Cardiac muscle cell (in vitro differentiated cells and primary cell): ENCODE results near the gene GADD45B. TPM values are rescaled to one million over a fixed set of nuclear protein-coding genes. Genes with fewer than 3 reads are reported as not detected.
A peak's percentile ranks its signal among the peaks of the same experiment; 100 is the strongest.
"Not testable (repeated sequence)": the region's sequence is repeated elsewhere in the genome, so short reads cannot be mapped to it uniquely, and the experiment has no call there.

ENCODE experiments used
- DNase-seq, 2 donors: peaks; one replicate each; pipeline versions ENCODE4 v3.0.0 to v3.0.0-alpha.2; 2010 to 2017; ENCODE audit warnings: low read depth in 1 of 2, low spot score in 1 of 2
- H3K27ac ChIP-seq: fragments of 200-600 bp; sonication (generic); 2 replicates; pipeline ENCODE4 v1.5.1; 2016
- H3K27me3 ChIP-seq: fragments of 200-600 bp; sonication (generic); 2 replicates; pipeline ENCODE4 v1.6.0; 2016; ENCODE audit warnings: control low read depth
- H3K36me3 ChIP-seq: fragments of 200-600 bp; sonication (generic); 2 replicates; pipeline ENCODE4 v1.5.1; 2016; ENCODE audit warnings: control low read depth
- H3K4me1 ChIP-seq: fragments of 200-600 bp; sonication (generic); 2 replicates; pipeline ENCODE4 v1.8.1; 2017; ENCODE audit warnings: low read depth, mild to moderate bottlenecking, mixed run types
- H3K4me3 ChIP-seq: fragments of 200-600 bp; sonication (generic); 2 replicates; pipeline ENCODE4 v1.5.1; 2016; ENCODE audit warnings: mild to moderate bottlenecking
- H3K9me3 ChIP-seq: fragments of 200-600 bp; sonication (generic); 2 replicates; pipeline ENCODE4 v1.5.1; 2017; ENCODE audit warnings: low read depth, mild to moderate bottlenecking, control low read depth
- polyA plus RNA-seq: library from polyadenylated mRNA; unstranded; fragments of >200 nt; fragmentation: Nextera tagmentation; extraction: Ambion mirVana; gene quantifications from 2 replicates; pipeline ENCODE4 v1.2.1, GENCODE V29; 2016
- total RNA-seq: library from RNA; depleted of rRNA; stranded (reverse); fragments of >200 nt; gene quantifications from 2 replicates; pipeline ENCODE4 v1.2.3, GENCODE V29; 2016
- TF ChIP-seq, protein P1 (sequence below): IDR thresholded peaks from 2 replicates; pipeline ENCODE4 v1.5.1; 2012; ENCODE audit warnings: low read depth, mild to moderate bottlenecking, low read length

The GADD45B gene
- total and polyA plus RNA-seq, 2 experiments from 2014 or later: 30.5 to 75.2 TPM

- H3K4me1 ChIP-seq: no peaks in the 10 kb centered on the region
- H3K9me3 ChIP-seq: no peaks in the 10 kb centered on the region
- H3K27ac ChIP-seq: no peak overlapping the region
- H3K27me3 ChIP-seq: no peaks in the 10 kb centered on the region
- DNase-seq: peak in 1 of 2 donors; percentile 71
- H3K36me3 ChIP-seq: no peaks in the 10 kb centered on the region
- no peak overlapping the region for H3K4me3 ChIP-seq
- TF ChIP-seq, protein P1, sequence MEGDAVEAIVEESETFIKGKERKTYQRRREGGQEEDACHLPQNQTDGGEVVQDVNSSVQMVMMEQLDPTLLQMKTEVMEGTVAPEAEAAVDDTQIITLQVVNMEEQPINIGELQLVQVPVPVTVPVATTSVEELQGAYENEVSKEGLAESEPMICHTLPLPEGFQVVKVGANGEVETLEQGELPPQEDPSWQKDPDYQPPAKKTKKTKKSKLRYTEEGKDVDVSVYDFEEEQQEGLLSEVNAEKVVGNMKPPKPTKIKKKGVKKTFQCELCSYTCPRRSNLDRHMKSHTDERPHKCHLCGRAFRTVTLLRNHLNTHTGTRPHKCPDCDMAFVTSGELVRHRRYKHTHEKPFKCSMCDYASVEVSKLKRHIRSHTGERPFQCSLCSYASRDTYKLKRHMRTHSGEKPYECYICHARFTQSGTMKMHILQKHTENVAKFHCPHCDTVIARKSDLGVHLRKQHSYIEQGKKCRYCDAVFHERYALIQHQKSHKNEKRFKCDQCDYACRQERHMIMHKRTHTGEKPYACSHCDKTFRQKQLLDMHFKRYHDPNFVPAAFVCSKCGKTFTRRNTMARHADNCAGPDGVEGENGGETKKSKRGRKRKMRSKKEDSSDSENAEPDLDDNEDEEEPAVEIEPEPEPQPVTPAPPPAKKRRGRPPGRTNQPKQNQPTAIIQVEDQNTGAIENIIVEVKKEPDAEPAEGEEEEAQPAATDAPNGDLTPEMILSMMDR: no peak
Measured at GRCh38 chr19:2469102-2469914, 6.6 kb upstream of the GADD45B start.

DNA sequence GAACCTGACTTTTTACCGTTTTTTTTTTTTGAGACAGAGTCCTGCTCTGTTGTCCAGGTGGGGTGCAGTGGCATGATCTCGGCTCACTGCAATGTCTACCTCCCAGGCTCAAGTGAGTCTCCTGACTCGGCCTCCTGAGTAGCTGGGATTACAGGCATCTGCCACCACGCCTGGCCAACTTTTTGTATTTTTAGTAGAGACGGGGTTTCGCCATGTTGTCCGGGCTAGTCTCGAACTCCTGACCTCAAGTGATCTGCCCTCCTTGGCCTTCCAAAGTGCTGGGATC, 6.1 kb upstream of the GADD45B start:
- H3K4me1 ChIP-seq, H3K36me3 ChIP-seq, H3K9me3 ChIP-seq, H3K27me3 ChIP-seq, H3K4me3 ChIP-seq, DNase-seq, H3K27ac ChIP-seq: not testable (repeated sequence)

- TF ChIP-seq, protein P1: peak; percentile 89
- no peak overlapping the region for H3K27ac ChIP-seq
Measured at GRCh38 chr19:2474232-2475017, 1.5 kb upstream of the GADD45B start.

GRCh38 chr19:2475018-2475701, 767 bp upstream of the GADD45B start:
- peak; percentile 61 to 73 for DNase-seq
- Histone ChIP-seq H3K27ac (no peak overlapping the region), H3K27me3 (no peaks in the 10 kb centered on the region), H3K4me3 (peak overlapping the region; percentile 96), H3K9me3 (no peaks in the 10 kb centered on the region), H3K36me3 (no peaks in the 10 kb centered on the region), H3K4me1 (peaks cover 12% of the 10 kb centered on the region)
- TF ChIP-seq, protein P1: no peak

More at GRCh38 chr19:2474232-2475017, 1.5 kb upstream of the GADD45B start:
- no peaks in the 10 kb centered on the region for H3K9me3 ChIP-seq
- H3K4me1 ChIP-seq: peaks cover 12% of the 10 kb centered on the region
- H3K4me3 ChIP-seq: peak overlapping the region; percentile 96
- H3K27me3 ChIP-seq: no peaks in the 10 kb centered on the region
- DNase-seq: peak; percentile 90 to 92
- no peaks in the 10 kb centered on the region for H3K36me3 ChIP-seq

- H3K4me3 ChIP-seq: peak overlapping the region; percentile 96
- H3K27me3 ChIP-seq: no peaks in the 10 kb centered on the region
- H3K9me3 ChIP-seq: no peaks in the 10 kb centered on the region
- peak overlapping the region; percentile 69 for H3K27ac ChIP-seq
- H3K4me1 ChIP-seq: peaks cover 12% of the 10 kb centered on the region
- TF ChIP-seq, protein P1: no peak
- DNase-seq: peak; percentile 51 to 66
- no peaks in the 10 kb centered on the region for H3K36me3 ChIP-seq
Measured at GRCh38 chr19:2476451-2477140, 669 bp downstream of the GADD45B start.
